ENCODE data around the gene CDX2. TPM values are rescaled to one million over a fixed set of nuclear protein-coding genes. Genes with fewer than 3 reads are reported as not detected.

Gene CDX2
- total and polyA plus RNA-seq, 4 donors: not detected

DNA sequence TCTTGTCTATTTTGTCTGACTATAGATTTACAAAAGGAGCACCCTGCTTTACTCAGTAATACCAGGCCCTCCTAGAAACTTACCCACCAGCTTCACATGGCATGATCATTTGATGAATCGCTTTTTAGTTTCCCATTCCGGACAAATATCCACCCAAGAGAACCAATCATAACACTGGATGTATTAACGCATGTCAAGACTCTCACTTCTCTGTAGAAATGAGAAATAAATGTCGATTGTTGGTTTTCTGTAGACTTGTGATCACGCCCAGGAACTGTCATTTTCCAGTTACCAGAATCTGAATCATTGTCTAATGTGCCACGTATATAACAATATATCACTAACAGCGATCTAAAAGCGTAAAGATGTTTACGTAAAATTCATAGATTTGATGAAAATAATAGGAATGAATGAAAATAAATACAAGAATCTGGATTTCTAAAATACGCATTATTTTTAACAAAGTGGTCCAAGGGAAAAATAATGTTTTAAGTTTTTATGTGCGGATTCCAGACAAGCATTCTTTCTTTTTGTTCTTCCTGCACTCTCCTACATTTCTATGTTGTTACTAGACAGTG lies 14.0 kb downstream of the CDX2 start:
- TF ChIP-seq GABPA (IDR thresholded peaks at IDR 0.05 in 1 of 2, conservative IDR thresholded peaks at IDR 0.05 in 1 of 2) (no peak), SP1 (IDR thresholded peaks at IDR 0.05) (no peak), JUND (IDR thresholded peaks at IDR 0.05) (no peak), RAD21 (IDR thresholded peaks at IDR 0.05) (no peak), NR2F2 (IDR thresholded peaks at IDR 0.05) (no peak), FOXA1 (IDR thresholded peaks at IDR 0.05) (no peak), HNF4G (IDR thresholded peaks at IDR 0.05) (no peak), EGR1 (IDR thresholded peaks at IDR 0.05; ENCODE audit: low read depth in 2 of 2) (no peak), RXRA (IDR thresholded peaks at IDR 0.05) (no peak), HNF4A (conservative IDR thresholded peaks at IDR 0.05) (no peak), TAF1 (conservative IDR thresholded peaks at IDR 0.05) (no peak), YY1 (IDR thresholded peaks at IDR 0.05) (no peak), FOXA2 (IDR thresholded peaks at IDR 0.05) (no peak)
- TF ChIP-seq, protein P1, sequence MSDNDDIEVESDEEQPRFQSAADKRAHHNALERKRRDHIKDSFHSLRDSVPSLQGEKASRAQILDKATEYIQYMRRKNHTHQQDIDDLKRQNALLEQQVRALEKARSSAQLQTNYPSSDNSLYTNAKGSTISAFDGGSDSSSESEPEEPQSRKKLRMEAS (IDR thresholded peaks at IDR 0.05): no peak
- TF ChIP-seq, protein P2, sequence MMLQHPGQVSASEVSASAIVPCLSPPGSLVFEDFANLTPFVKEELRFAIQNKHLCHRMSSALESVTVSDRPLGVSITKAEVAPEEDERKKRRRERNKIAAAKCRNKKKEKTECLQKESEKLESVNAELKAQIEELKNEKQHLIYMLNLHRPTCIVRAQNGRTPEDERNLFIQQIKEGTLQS (IDR thresholded peaks at IDR 0.05): no peak
- TF ChIP-seq, protein P3, sequence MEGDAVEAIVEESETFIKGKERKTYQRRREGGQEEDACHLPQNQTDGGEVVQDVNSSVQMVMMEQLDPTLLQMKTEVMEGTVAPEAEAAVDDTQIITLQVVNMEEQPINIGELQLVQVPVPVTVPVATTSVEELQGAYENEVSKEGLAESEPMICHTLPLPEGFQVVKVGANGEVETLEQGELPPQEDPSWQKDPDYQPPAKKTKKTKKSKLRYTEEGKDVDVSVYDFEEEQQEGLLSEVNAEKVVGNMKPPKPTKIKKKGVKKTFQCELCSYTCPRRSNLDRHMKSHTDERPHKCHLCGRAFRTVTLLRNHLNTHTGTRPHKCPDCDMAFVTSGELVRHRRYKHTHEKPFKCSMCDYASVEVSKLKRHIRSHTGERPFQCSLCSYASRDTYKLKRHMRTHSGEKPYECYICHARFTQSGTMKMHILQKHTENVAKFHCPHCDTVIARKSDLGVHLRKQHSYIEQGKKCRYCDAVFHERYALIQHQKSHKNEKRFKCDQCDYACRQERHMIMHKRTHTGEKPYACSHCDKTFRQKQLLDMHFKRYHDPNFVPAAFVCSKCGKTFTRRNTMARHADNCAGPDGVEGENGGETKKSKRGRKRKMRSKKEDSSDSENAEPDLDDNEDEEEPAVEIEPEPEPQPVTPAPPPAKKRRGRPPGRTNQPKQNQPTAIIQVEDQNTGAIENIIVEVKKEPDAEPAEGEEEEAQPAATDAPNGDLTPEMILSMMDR (IDR thresholded peaks at IDR 0.05; ENCODE audit: low read depth, low read length, missing input control): no peak
- TF ChIP-seq, protein P4, sequence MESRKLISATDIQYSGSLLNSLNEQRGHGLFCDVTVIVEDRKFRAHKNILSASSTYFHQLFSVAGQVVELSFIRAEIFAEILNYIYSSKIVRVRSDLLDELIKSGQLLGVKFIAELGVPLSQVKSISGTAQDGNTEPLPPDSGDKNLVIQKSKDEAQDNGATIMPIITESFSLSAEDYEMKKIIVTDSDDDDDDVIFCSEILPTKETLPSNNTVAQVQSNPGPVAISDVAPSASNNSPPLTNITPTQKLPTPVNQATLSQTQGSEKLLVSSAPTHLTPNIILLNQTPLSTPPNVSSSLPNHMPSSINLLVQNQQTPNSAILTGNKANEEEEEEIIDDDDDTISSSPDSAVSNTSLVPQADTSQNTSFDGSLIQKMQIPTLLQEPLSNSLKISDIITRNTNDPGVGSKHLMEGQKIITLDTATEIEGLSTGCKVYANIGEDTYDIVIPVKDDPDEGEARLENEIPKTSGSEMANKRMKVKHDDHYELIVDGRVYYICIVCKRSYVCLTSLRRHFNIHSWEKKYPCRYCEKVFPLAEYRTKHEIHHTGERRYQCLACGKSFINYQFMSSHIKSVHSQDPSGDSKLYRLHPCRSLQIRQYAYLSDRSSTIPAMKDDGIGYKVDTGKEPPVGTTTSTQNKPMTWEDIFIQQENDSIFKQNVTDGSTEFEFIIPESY (IDR thresholded peaks at IDR 0.05): no peak
- TF ChIP-seq, protein P5, sequence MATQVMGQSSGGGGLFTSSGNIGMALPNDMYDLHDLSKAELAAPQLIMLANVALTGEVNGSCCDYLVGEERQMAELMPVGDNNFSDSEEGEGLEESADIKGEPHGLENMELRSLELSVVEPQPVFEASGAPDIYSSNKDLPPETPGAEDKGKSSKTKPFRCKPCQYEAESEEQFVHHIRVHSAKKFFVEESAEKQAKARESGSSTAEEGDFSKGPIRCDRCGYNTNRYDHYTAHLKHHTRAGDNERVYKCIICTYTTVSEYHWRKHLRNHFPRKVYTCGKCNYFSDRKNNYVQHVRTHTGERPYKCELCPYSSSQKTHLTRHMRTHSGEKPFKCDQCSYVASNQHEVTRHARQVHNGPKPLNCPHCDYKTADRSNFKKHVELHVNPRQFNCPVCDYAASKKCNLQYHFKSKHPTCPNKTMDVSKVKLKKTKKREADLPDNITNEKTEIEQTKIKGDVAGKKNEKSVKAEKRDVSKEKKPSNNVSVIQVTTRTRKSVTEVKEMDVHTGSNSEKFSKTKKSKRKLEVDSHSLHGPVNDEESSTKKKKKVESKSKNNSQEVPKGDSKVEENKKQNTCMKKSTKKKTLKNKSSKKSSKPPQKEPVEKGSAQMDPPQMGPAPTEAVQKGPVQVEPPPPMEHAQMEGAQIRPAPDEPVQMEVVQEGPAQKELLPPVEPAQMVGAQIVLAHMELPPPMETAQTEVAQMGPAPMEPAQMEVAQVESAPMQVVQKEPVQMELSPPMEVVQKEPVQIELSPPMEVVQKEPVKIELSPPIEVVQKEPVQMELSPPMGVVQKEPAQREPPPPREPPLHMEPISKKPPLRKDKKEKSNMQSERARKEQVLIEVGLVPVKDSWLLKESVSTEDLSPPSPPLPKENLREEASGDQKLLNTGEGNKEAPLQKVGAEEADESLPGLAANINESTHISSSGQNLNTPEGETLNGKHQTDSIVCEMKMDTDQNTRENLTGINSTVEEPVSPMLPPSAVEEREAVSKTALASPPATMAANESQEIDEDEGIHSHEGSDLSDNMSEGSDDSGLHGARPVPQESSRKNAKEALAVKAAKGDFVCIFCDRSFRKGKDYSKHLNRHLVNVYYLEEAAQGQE (IDR thresholded peaks at IDR 0.05): no peak
- Histone ChIP-seq H3K9ac (ENCODE audit: low read depth in 1 of 2, low read length in 2 of 2) (peak overlapping the region in 1 of 2 donors; percentile 68), H3K36me3 (ENCODE audit: control insufficient read depth in 4 of 4, insufficient read depth in 3 of 4, low read depth in 1 of 4, low read length in 3 of 4) (no peaks in the 10 kb centered on the region), H3K27me3 (ENCODE audit: control insufficient read depth in 4 of 4, insufficient read depth in 4 of 4, low read length in 3 of 4) (no peaks in the 10 kb centered on the region), H3K9me3 (ENCODE audit: control insufficient read depth in 4 of 4, low read length in 3 of 4) (no peaks in the 10 kb centered on the region), H3K4me1 (ENCODE audit: control insufficient read depth in 4 of 4, insufficient read depth in 4 of 4, low read length in 3 of 4) (peaks cover 11 to 22% (median 15%) of the 10 kb centered on the region in 4 donors), H3K4me3 (ENCODE audit: low read depth in 1 of 3, low read length in 3 of 3) (peak overlapping the region in 2 of 3 donors; percentile 61 to 80), H3K27ac (ENCODE audit: low read depth in 1 of 2, low read length in 2 of 2) (peak overlapping the region; percentile 84 to 94)
- 66% methylated on average over 11 of the region's 11 CpGs for WGBS
- no peak for DNase-seq (ENCODE audit: low spot score)
